K562 (cell line): ENCODE results near the gene RAB7A. TPM values are rescaled to one million over a fixed set of nuclear protein-coding genes. Genes with fewer than 3 reads are reported as not detected.

Experiments
- ATAC-seq: fragments of 200-7000 bp; cut with Tn5 transposase; 3 replicates; pipeline ENCODE4 v1.9.1; 2020; ENCODE audit warnings: moderate library complexity
- BruUV-seq: library from RNA; stranded (reverse); fragments of 400-500 nt; replicated peaks from 2 replicates; lab custom pipeline; 2021; lab: Mats Ljungman, UMichigan
- CTCF ChIA-PET: fragments of 300-600 bp; formaldehyde crosslinking; extraction: SDS; loops from one replicate; lab custom pipeline; 2021; ENCODE audit warnings: low intra/inter-chr PET ratio; lab: Yijun Ruan, JAX
- POLR2A ChIA-PET: fragments of 300-600, 350-650 bp; sonication (Branson Sonifier 250); formaldehyde crosslinking; extraction: SDS; loops from one replicate; lab custom pipeline; 2021; ENCODE audit warnings: antibody characterized with exemption, inconsistent platforms; lab: Yijun Ruan, JAX
- DNase-seq, 4 experiments: peaks; one replicate each; pipeline versions ENCODE4 v3.0.0 to v3.0.0-alpha.2; 2011 to 2018; ENCODE audit warnings: low spot score in 3 of 4, mixed read lengths in 3 of 4; ENCODE audit errors: extremely low read depth in 1 of 4
- FAIRE-seq: peaks from 2 replicates; lab custom pipeline; 2011; peaks lifted over from hg19 to GRCh38; lab: Jason Lieb, UNC
- H2AFZ ChIP-seq: 2 replicates; pipeline ENCODE4 v1.6.0; 2011; ENCODE audit warnings: low read depth, low read length, control low read depth, inconsistent platforms
- H3K27ac ChIP-seq: fragments of 200-600 bp; 3 replicates; pipeline ENCODE4 v1.8.0; 2011; ENCODE audit warnings: low read depth, mild to moderate bottlenecking, control low read depth, inconsistent platforms, low read length, moderate library complexity, mixed read lengths; ENCODE audit errors: extremely low read depth
- H3K27me3 ChIP-seq, 2 experiments: fragments of 300-600 bp in 1 of 2; 2 replicates in 1 of 2; 3 replicates in 1 of 2; pipeline versions ENCODE4 v1.6.0 to v1.8.0; 2011; ENCODE audit warnings: inconsistent platforms in 2 of 2, low read length in 2 of 2, mild to moderate bottlenecking in 1 of 2, mixed read lengths in 1 of 2, moderate library complexity in 1 of 2; ENCODE audit not compliant: control insufficient read depth in 2 of 2, insufficient read depth in 2 of 2
- H3K36me3 ChIP-seq: fragments of 300-600 bp; 3 replicates; pipeline ENCODE4 v1.8.0; 2011; ENCODE audit warnings: mild to moderate bottlenecking, low read length, inconsistent platforms; ENCODE audit not compliant: control insufficient read depth, insufficient read depth
- H3K4me1 ChIP-seq, 2 experiments: fragments of 200-600 bp in 1 of 2; replicated peaks in 1 of 2; 2 replicates in 1 of 2; 3 replicates in 1 of 2; pipeline versions ENCODE4 v1.5.1 to v1.8.0; 2011; ENCODE audit warnings: inconsistent platforms in 2 of 2, low read length in 2 of 2, mild to moderate bottlenecking in 1 of 2, mixed read lengths in 1 of 2, moderate library complexity in 1 of 2; ENCODE audit not compliant: control insufficient read depth in 2 of 2, insufficient read depth in 2 of 2
- H3K4me2 ChIP-seq: 2 replicates; pipeline ENCODE4 v1.6.1; 2011; ENCODE audit warnings: low read length, control low read depth, inconsistent platforms, mixed read lengths; ENCODE audit not compliant: insufficient read depth
- H3K4me3 ChIP-seq: fragments of 200-600 bp; sonication (generic), shearing (Covaris generic); 2 replicates; pipeline ENCODE4 v1.5.1; 2016; ENCODE audit warnings: control low read depth, inconsistent platforms
- H3K79me2 ChIP-seq: fragments of 200-600 bp; 3 replicates; pipeline ENCODE4 v1.8.0; 2011; ENCODE audit warnings: low read length, inconsistent platforms; ENCODE audit not compliant: control insufficient read depth, insufficient read depth
- H3K9ac ChIP-seq, 2 experiments: 2 replicates each; pipeline versions ENCODE4 v1.6.0 to v1.6.1; 2011; ENCODE audit warnings: low read depth in 2 of 2, low read length in 2 of 2, control low read depth in 1 of 2, inconsistent platforms in 1 of 2, mild to moderate bottlenecking in 1 of 2, mixed read lengths in 1 of 2; ENCODE audit not compliant: insufficient read depth in 1 of 2
- H3K9me1 ChIP-seq: one replicate; pipeline ENCODE4 v1.6.0; 2011; ENCODE audit warnings: inconsistent platforms, mild to moderate bottlenecking, low read length, moderate library complexity; ENCODE audit not compliant: control insufficient read depth, insufficient read depth
- H3K9me3 ChIP-seq: replicated peaks from 2 replicates; pipeline ENCODE4 v1.5.1; 2011; ENCODE audit warnings: low read depth, low read length, inconsistent platforms; ENCODE audit not compliant: control insufficient read depth, insufficient read depth
- H4K20me1 ChIP-seq: replicated peaks from 2 replicates; pipeline ENCODE4 v1.6.1; 2011; ENCODE audit warnings: low read length, inconsistent platforms, mixed read lengths; ENCODE audit not compliant: control insufficient read depth, insufficient read depth
- BCOR ChIP-seq: fragments of 450-650 bp; IDR thresholded peaks from 2 replicates; pipeline ENCODE4 v1.6.1; 2016
- GTF2B ChIP-seq: IDR thresholded peaks from 2 replicates; pipeline ENCODE4 v1.6.1; 2011; ENCODE audit not compliant: insufficient read length; ENCODE audit errors: extremely low read depth
- TAF1 ChIP-seq: IDR thresholded peaks from 2 replicates; pipeline ENCODE4 v1.6.1; 2011; ENCODE audit warnings: mild to moderate bottlenecking, low read length, moderate library complexity; ENCODE audit not compliant: insufficient read depth, control insufficient read depth, severe bottlenecking; ENCODE audit errors: extremely low read depth
- WGBS: fragments of 100-300 bp; shearing (Covaris generic); methylation state at CpG from one replicate; pipeline ENCODE4 v1.1.6; 2016; ENCODE audit warnings: low coverage, mixed read lengths; ENCODE audit not compliant: insufficient coverage; ENCODE audit errors: missing lambda C conversion rate; 5-methylcytosine and 5-hydroxymethylcytosine counted together
- in situ Hi-C: fragments of 300-500 bp; cut with MboI; formaldehyde crosslinking; loops from 4 replicates; pipeline ENCODE4 v1.15.0; 2018; ENCODE audit warnings: inconsistent platforms, mixed read lengths
- intact Hi-C: fragments of 100-400 bp; cut with micrococcal nuclease; formaldehyde crosslinking; loops from 2 replicates; pipeline ENCODE4 v1.14.2; 2022
- polyA plus RNA-seq, 8 experiments: library from polyadenylated mRNA; depleted of rRNA in 4 of 8; stranded (reverse) in 5 of 8; unstranded in 3 of 8; fragments of >200 nt; fragmentation: Nextera tagmentation in 2 of 8; fragmentation: Illumina TruSeq in 1 of 8; extraction: Ambion mirVana in 2 of 8; extraction: Trizol in 1 of 8; gene quantifications; 2 replicates each; pipeline versions ENCODE4 v1.2.1 to v1.2.3, GENCODE V29; 2011 to 2014; ENCODE audit warnings: inconsistent platforms in 1 of 8, missing spikeins in 1 of 8
- total RNA-seq, 7 experiments: library from RNA; depleted of rRNA in 6 of 7; stranded (reverse); fragments of >200 nt in 6 of 7; fragmentation: Illumina TruSeq in 2 of 7; extraction: Trizol in 2 of 7; gene quantifications; 2 replicates each; pipeline versions ENCODE4 v1.2.1 to v1.2.3, GENCODE V29; 2011 to 2021; ENCODE audit warnings: low replicate concordance in 1 of 7
- TF ChIP-seq, protein P1 (sequence below): sonication (generic); IDR thresholded peaks from 2 replicates; pipeline ENCODE4 v1.6.1; 2016

Gene RAB7A
- total and polyA plus RNA-seq, 9 of the 15 experiments (the other 6 are each of a cell fraction or from before 2014, with no cell fraction given), result 30.9 to 204 (median 72.8) TPM

DNA sequence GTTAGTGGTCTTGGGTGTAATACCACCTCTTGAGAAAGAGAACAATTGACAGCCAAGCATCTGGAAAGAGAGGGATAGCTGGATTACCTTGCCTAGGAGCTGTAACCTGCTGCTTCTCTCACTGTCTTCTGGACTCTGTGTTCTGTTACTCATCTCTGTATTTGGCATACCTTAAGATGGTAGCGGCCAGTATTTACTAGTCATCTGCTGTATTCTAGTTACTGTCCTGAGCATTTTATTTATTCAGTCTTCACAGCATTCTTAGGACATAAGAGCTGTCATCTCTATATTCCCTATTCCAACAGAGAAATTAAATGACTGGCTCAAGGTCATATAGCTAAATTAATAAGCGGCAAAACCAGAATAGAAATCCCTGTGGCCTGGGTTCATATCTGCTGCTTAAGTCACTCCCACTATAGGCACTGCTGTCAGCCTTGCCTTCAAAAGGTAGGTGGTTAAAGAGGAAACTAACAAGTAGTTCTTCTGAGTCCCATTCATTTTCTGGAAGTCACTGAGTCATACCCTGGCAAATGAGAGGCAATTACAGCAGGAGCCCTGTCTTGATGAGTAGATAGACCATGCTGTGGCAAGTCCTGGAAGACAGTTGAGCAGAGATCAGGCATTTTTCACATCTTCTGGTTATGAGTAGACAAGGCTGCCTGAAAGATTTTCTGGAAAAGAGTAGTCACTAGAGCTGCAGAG is 68.2 kb downstream of the RAB7A start:
- intact Hi-C loops, result no loop called here
- TF ChIP-seq TAF1, result no peak
- no peak for TF ChIP-seq BCOR
- TF ChIP-seq, protein P1, sequence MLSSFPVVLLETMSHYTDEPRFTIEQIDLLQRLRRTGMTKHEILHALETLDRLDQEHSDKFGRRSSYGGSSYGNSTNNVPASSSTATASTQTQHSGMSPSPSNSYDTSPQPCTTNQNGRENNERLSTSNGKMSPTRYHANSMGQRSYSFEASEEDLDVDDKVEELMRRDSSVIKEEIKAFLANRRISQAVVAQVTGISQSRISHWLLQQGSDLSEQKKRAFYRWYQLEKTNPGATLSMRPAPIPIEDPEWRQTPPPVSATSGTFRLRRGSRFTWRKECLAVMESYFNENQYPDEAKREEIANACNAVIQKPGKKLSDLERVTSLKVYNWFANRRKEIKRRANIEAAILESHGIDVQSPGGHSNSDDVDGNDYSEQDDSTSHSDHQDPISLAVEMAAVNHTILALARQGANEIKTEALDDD, result peak; percentile 92
- TF ChIP-seq GTF2B, result no peak
- peak; percentile 69 for FAIRE-seq

More for the DNA sequence above, 68.2 kb downstream of the RAB7A start:
- WGBS, result 57% methylated on average over 2 of the region's 2 CpGs
- Histone ChIP-seq H3K36me3 (peaks cover 38% of the 10 kb centered on the region), H2AFZ (no peak overlapping the region), H3K79me2 (peaks cover 60% of the 10 kb centered on the region), H3K9ac (no peak overlapping the region; a peak in 1 of 4 replicates), H3K27ac (peak overlapping the region; percentile 51; the same call in 2 of the 3 replicates), H3K9me3 (no peaks in the 10 kb centered on the region), H3K4me2 (no peak overlapping the region), H3K4me1 (peaks cover 0 to 17% of the 10 kb centered on the region in 2 experiments; a peak in 3 of 5 replicates), H4K20me1 (no peaks in the 10 kb centered on the region), H3K9me1 (no peaks in the 10 kb centered on the region), H3K4me3 (no peak overlapping the region), H3K27me3 (no peaks in the 10 kb centered on the region)
- DNase-seq (peak in 2 of 4 experiments; percentile 28 to 51), ATAC-seq (peak; percentile 46)
- ChIA-PET POLR2A (interaction anchor here (0.7 kb wide), 2 partner anchors 85 to 160 kb away, joined by 3 to 4 read pairs; no protein-coding TSS in a partner anchor), CTCF (interaction anchor here (0.6 to 2.4 kb wide), 3 partner anchors 113 to 1144 kb away, joined by 3 to 12 read pairs (median 3); no protein-coding TSS in a partner anchor)
- no TSS peak for BruUV-seq
- in situ Hi-C loops, result no loop called here
